CD4-positive, alpha-beta T cell treated with Interferon alpha-2 for 1 hour (primary cell): ENCODE measurements around the gene CTXN2.

Experiments used
- DNase-seq, 2 donors: peaks; one replicate each; pipeline ENCODE4 v3.0.0-alpha.2; 2020 to 2022

CTXN2 gene

GRCh38 chr15:48225771-48226170, 34.3 kb downstream of the CTXN2 start:
- no peak for DNase-seq

DNA sequence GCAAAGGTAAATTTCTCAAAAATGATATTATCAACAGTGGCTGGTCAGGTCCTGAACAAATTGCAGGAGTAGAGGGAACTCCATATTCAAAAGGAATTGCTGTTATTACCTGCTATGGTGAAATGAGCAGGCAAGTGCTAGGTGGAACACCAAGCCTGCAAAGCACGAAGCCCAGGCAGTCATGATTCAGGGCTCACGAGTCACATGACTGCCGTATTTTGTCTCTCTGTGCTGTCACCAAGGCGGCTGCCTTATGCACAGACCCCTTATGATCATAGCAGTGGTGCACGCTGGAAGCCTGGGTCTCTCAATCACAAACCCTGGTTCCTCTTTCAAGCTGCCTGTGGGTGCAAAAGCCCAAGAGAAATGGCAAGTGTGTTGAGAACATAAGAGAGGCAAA, 39.0 kb downstream of the CTXN2 start:
- DNase-seq = no peak

- no peak for DNase-seq
These were observed 41.8 kb downstream of the CTXN2 start for GRCh38 chr15:48233246-48233645.

GRCh38 chr15:48239334-48239733, 47.9 kb downstream of the CTXN2 start:
- no peak for DNase-seq

DNA sequence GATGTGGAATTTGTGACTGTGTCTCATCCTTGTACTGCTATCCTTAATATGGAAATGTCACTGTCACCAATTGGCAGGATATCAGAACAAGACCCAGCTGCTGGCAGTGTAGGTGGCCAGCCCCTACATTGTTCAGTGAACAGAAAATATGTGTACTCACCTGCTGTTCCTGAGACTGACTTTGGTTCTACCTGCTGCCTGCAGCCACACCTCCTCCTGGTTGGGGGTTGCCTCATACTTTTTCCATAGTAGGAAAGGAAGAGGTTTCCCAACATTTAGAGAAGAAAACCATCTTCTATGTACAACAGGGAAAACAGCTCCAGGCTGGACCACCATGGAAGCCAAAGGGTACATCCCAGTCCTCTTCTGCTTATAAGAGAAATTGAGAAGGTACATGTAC, 50.5 kb downstream of the CTXN2 start:
- no peak for DNase-seq

GRCh38 chr15:48242535-48242934, 51.1 kb downstream of the CTXN2 start:
- DNase-seq = no peak

DNA sequence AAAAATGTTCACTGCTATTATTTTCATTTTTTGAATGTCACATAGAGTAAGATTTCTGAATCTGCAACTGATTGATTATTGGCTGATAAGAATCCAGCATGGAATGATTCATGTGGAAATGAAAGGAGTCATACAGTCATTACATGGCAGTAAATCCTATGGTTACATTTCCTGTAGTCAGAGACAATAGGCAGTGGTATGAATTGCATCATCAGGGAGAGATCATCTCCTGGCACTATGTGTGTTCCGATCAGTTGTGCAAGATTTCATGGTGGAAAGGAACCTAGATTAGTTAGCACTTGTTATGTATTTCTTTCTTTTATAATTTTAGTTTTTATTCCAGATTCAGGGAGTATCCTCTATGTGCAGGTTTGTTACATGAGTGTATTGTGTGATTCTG, 53.5 kb downstream of the CTXN2 start:
- DNase-seq = no peak

DNA sequence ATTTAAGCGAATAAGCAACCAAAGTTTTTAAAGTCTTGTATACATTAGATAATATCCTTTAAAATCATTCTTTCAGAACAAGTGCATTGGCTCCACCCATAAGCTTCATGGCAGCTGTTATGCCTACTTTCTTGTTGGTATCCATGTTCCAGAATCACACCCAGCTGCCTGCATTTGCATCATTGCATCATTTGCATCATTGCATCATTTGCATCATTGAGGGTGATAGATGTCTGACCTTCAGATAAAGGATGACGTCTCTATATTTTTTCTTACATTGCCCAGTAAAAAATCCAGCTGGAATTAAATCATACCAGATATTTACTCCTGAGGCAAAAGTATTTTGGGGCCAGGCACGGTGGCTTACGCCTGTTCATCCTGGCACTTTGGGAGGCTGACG, 56.9 kb downstream of the CTXN2 start:
- no peak for DNase-seq

DNA sequence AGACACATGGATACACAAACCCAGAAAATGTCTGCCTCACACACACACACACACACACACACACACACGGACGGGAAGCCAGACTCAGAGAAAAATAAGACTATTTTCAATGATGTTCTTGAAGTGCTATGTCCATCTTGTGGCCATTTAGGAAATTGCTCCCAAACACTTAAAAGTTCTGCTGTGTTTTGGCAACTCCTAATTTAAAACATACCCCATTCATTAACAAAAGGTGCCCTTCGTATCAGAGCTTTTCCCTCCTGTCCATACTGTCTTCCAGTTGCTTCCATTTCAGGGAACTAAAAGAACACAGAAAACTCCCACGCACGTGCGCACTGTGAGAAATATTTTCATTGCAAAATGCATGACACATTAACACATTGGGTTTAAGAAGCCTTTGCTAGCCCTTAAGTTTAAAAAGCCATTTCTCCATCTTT, 59.2 kb downstream of the CTXN2 start:
- DNase-seq = peak in 1 of 2 donors; percentile 33

DNA sequence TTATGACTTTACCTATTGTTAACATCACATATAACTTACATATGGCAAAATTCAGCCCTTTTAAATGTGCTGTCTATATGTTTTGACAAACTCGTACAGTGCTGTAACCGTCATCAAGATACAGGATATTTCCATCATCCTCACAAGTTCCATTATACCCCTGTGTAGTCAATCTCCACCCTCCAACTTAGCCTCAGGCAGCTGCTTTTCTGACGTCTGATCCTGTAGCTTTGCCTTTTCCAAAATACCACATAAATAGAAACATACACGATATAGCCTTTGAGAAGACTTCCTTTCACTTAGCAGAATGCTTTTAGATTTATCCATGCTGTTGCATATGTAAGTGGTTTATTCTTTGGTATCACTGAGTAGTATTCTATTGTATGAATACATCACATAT, 61.7 kb downstream of the CTXN2 start:
- no peak for DNase-seq
